CD4-positive, alpha-beta T cell treated with Interleukin-10 for 1 hour (primary cell): ENCODE measurements around the gene IKZF1.
A peak's percentile ranks its signal among the peaks of the same experiment; 100 is the strongest.

Experiments
- DNase-seq: peaks from one replicate; pipeline ENCODE4 v3.0.0-alpha.2; 2020

The IKZF1 gene

GRCh38 chr7:50356945-50357268 lies 52.4 kb downstream of the IKZF1 start:
- DNase-seq: no peak

- DNase-seq: no peak
Measured at GRCh38 chr7:50357426-50357825, 52.9 kb downstream of the IKZF1 start.

- DNase-seq: no peak
Measured at GRCh38 chr7:50358041-50358705, 53.7 kb downstream of the IKZF1 start.

- DNase-seq: no peak
Measured at GRCh38 chr7:50358779-50359178, 54.3 kb downstream of the IKZF1 start.

DNA sequence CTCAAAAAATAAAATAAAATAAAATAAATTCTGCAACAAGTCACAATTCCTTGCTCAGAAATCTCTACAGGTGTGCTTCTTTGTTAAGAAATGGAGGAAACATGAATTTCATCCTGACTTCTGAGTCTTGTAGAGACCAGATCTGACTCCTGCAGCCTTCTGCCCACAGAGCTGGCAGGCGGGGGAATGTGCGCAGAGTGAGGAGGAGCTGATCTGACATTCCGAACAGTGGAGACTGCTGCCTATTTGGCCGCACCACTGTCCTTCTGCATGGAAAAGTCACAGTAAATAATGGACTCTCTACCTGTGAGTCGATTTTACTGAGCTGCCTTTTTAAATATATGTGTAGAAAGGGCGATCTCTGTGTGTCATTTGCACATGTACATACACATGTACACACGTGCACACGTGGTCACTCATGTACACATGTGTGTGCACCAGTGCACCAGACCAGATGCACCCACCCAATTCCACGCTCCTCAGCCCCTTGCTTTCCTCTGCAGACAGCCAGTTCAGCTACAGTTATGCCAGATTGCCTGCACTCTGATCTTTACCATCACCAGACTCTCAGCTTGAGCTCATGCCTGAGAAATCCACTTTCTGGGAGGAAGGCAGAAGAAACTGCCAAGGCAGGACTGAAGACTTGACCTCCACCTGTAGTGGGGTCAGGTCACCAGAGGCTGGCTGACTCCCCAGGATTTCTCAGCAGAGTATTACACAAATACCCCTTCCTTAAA lies 54.9 kb downstream of the IKZF1 start:
- DNase-seq: no peak

DNA sequence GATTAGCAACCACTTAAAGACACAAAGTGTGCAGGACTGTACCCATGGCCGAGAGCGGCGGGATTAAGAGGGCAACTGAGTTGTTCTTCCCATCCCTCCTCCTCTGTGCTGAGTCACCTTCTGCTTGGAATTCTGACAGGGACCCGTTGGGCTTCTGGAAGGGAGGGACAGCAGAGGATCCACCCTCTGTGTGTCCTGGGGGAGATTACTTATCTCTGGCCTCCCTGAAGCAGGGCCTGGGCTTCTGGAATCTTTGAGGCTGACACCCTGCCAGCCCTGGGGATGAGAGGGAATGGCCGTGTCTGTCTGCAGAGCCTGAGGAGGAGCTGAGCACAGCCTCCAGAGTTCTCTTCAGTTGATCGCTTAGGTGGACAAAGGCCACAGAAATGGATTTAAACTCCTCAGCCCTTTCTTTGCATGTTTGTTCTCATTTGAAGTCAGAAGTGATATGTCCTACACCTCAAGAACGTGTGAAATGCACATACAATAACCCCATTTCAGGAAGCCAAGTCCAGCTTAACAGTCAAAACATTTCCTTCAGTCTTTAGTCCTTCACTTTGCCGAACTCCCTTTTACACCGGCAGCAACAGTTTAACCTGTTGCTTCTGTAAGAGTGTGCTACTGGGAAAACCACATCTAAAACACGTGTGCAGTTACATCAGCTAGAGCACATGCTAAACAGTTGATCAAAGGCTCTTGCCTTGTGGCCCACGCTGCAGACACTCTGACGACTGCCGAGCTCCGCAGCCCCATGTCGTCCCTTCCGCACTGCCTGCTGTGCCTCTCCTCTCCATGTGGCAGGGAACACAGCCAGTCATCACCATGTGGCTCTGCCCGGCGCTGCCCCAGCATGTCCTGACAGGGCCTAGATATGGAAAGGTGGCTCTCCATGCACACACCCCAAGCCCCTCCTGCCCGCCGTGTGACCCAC lies 55.7 kb downstream of the IKZF1 start:
- peak; percentile 88 for DNase-seq

DNA sequence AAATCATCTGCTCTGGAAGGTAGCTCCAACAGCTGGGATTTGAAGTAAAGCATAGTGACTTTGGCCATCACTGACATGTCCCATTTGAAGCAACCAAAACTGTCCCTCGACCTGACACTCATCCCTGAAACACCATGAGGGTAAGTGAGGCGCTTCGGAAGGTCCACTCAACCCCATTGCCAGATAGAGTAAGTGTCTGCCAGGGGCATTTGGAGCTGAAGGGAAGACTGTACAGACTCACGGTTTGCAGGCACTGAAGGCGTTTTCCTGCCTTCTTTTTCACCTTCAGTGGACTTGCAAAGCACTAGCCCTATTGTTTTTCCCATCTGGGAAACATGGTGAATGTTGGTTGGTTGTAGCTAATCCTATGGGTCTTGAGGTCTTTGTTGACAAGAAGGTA lies 57.6 kb downstream of the IKZF1 start:
- no peak for DNase-seq

DNA sequence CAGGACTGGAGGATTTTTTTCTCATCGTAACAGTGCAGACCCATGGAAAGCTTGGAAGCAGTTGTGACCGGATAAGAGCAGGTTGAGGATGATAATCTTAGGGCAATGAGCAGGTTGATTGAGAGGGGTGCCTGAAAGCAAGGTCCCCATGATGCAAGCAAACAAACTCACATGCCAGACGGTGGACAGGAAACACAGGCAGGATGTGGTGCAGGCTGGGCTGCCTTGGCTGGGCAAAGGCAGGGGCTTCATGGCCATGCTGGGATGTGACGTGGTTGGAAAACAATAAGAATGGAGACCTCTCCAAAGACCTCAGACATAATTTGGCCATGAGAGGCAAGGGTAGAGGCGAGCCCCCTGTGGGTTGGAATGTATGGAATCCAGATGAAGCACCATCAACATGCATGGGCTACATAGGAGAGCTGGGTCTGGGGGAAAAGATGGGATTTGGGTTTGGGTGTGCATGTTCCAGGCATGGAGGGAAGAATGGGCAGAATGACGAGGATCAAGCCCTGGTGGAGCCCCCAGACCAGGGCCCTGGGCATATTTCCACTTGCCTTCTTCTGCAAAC lies 58.3 kb downstream of the IKZF1 start:
- peak; percentile 82 for DNase-seq

- DNase-seq: peak; percentile 71
Measured at GRCh38 chr7:50363327-50364060, 59.0 kb downstream of the IKZF1 start.

- no peak for DNase-seq
Measured at GRCh38 chr7:50364645-50365044, 60.1 kb downstream of the IKZF1 start.

DNA sequence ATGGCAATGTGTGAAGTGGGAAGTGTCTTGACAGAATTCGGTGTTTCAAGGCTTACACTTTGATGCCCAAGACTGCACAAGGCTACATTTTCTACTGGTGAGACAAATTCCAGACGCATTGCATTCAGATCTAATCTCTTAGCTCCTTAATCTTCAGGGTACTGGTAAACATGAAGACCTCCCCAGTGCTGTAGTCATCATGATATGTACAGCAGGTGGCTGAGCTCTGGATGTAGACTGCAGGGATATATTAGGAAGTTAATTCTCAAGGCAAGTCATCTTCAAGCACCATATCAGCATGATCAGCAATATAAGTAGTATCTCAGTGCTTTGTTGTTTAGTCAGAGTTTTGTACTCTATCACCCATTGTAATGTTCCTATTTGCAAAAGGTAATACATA lies 61.8 kb downstream of the IKZF1 start:
- no peak for DNase-seq

GRCh38 chr7:50367100-50367499 lies 62.6 kb downstream of the IKZF1 start:
- DNase-seq: peak; percentile 65

GRCh38 chr7:50367570-50367969 lies 63.1 kb downstream of the IKZF1 start:
- no peak for DNase-seq

- no peak for DNase-seq
Measured at GRCh38 chr7:50368366-50368765, 63.9 kb downstream of the IKZF1 start.

GRCh38 chr7:50369143-50370026 lies 64.9 kb downstream of the IKZF1 start:
- peak; percentile 86 for DNase-seq

- no peak for DNase-seq
Measured at GRCh38 chr7:50370884-50371283, 66.4 kb downstream of the IKZF1 start.

- DNase-seq: no peak
Measured at GRCh38 chr7:50371551-50372021, 67.1 kb downstream of the IKZF1 start.

DNA sequence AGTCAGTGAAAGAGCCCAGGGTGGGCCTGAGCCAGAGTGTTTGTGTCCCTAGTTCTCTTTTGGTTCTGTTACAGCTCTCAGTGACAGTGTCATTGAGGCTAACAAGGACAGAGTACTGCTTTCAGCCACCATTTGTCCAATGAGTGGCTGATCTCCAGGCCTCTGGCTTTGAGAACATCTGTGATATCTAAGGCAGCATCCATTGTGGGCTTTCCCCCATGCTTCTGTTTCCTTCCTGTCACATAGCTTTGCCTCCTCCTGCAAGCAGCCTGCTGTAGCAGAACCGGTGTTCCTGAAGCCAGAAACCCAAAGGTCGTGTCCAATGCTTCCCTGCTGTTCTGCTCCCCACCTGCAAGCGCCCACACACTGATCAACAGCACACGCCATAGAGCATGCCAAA lies 68.4 kb downstream of the IKZF1 start:
- DNase-seq: no peak

DNA sequence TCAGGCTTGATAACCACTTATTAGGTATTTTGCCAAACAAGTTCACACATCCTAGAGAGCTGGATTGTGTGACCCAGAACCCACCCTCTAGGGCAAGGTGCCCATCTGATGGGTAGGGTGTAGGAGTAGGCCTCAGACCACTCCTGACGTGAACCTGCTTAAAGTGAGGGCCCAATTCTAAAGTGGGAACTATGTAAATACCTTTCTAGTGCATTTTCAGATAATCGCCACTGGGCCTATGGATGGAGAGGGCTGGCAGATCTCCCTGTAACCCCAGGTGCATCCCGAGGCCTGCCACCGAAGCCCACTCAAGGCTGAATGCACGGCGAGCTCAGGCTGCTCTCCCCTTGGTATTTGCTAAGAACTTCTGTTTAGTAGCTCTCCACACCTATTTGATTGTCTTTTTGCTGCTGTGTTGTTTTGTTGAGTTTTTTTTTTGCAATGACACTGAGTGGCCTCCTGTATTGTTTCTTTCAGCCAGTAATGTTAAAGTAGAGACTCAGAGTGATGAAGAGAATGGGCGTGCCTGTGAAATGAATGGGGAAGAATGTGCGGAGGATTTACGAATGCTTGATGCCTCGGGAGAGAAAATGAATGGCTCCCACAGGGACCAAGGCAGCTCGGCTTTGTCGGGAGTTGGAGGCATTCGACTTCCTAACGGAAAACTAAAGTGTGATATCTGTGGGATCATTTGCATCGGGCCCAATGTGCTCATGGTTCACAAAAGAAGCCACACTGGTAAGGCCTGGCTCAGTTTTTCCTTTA lies 71.7 kb downstream of the IKZF1 start:
- DNase-seq: no peak

- no peak for DNase-seq
Measured at GRCh38 chr7:50377356-50377755, 72.8 kb downstream of the IKZF1 start.

DNA sequence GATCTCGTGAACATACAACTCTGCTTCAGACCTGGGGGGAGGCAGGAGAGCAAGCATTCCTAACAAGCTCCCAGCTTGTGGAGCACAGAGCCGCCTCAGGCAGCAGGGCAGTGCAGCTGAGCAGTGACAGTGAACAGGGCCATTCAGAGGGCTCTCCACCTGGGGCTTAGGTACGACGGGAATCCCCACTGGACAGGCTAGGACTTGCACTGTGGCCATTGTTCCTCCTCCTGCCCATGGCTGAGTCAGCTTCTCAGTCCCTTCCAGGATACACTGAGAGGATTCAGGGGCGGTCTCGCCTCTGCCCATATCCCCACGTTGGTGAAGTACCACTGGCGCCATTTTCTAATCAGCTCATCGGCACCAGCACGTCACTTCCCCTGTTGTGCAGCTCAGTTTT lies 74.6 kb downstream of the IKZF1 start:
- DNase-seq: no peak
